Gastrocnemius medialis (tissue), 4 donors: ENCODE measurements around the gene SORCS1. TPM values are rescaled to one million over a fixed set of nuclear protein-coding genes. Genes with fewer than 3 reads are reported as not detected.

Experiments used
- ATAC-seq, 2 donors: fragments of 150-250 bp; one replicate each; pipeline ENCODE4 v1.9.1; 2016
- DNase-seq, 2 donors: peaks; one replicate each; pipeline ENCODE4 v3.0.0-alpha.2; 2019
- H3K27ac ChIP-seq, 4 donors: fragments of 200-600 bp; sonication (generic); 1 replicate in 1 of 4; 2 replicates in 3 of 4; pipeline ENCODE4 v1.5.1; 2016 to 2018; ENCODE audit warnings: mild to moderate bottlenecking in 2 of 4, moderate library complexity in 1 of 4
- H3K27me3 ChIP-seq, 3 donors: fragments of 200-600 bp; sonication (generic) in 2 of 3; 1 replicate in 1 of 3; 2 replicates in 2 of 3; pipeline versions ENCODE4 v1.5.1 to v1.6.0; 2016 to 2019; ENCODE audit warnings: mild to moderate bottlenecking in 1 of 3, moderate library complexity in 1 of 3
- H3K36me3 ChIP-seq, 2 donors: fragments of 200-600 bp; sonication (generic) in 1 of 2; one replicate each; pipeline ENCODE4 v1.5.1; 2017 to 2018
- H3K4me1 ChIP-seq, 2 donors: fragments of 200-600 bp; sonication (generic) in 1 of 2; one replicate each; pipeline ENCODE4 v1.5.1; 2016 to 2017; ENCODE audit warnings: mild to moderate bottlenecking in 2 of 2
- H3K4me3 ChIP-seq, 4 donors: fragments of 200-600 bp; sonication (generic) in 3 of 4; 1 replicate in 1 of 4; 2 replicates in 3 of 4; pipeline ENCODE4 v1.5.1; 2016 to 2019; ENCODE audit warnings: mild to moderate bottlenecking in 2 of 4
- H3K9me3 ChIP-seq, 3 donors: fragments of 200-600 bp; sonication (generic) in 2 of 3; 1 replicate in 1 of 3; 2 replicates in 2 of 3; pipeline ENCODE4 v1.5.1; 2016 to 2019
- CTCF ChIP-seq, 5 experiments: fragments of 450-650 bp in 3 of 5; fragments of 200-600 bp in 2 of 5; sonication (generic) in 2 of 5; IDR thresholded peaks in 4 of 5; conservative IDR thresholded peaks in 1 of 5; 1 replicate in 4 of 5; 2 replicates in 1 of 5; pipeline ENCODE4 v1.5.1; 2016 to 2019; ENCODE audit warnings: antibody characterized with exemption in 5 of 5, mild to moderate bottlenecking in 3 of 5, moderate library complexity in 3 of 5
- POLR2A ChIP-seq, 2 donors: fragments of 450-650 bp; IDR thresholded peaks; one replicate each; pipeline ENCODE4 v1.6.1; 2017; ENCODE audit warnings: antibody characterized with exemption in 2 of 2, mild to moderate bottlenecking in 2 of 2, moderate library complexity in 2 of 2
- in situ Hi-C, 4 donors: fragments of 200-750 bp; cut with MboI; loops; one replicate each; pipeline versions ENCODE4 v1.15.0 to v1.8.0; 2017; ENCODE audit warnings: low sequenced_read_pairs in 4 of 4
- intact Hi-C: fragments of 100-400 bp; cut with DNase I; formaldehyde crosslinking; loops from one replicate; pipeline ENCODE4 v1.15.1; 2023; ENCODE audit warnings: low total_unique reads
- total RNA-seq, 4 donors: library from RNA; depleted of rRNA; stranded (reverse); fragments of >200 nt; gene quantifications; one replicate each; pipeline versions ENCODE4 v1.1.0 to v1.2.3, GENCODE V29; 2016

Gene SORCS1
- total RNA-seq, 4 donors from 2014 or later: 0.02 to 0.36 (median 0.24) TPM; not detected in 1

GRCh38 chr10:106557053-106557452 lies 607.5 kb downstream of the SORCS1 start:
- no peaks in the 10 kb centered on the region for H3K27me3 ChIP-seq
- TF ChIP-seq CTCF (IDR thresholded peaks at IDR 0.05 in 4 of 5, conservative IDR thresholded peaks at IDR 0.05 in 1 of 5): no peak
- TF ChIP-seq POLR2A (IDR thresholded peaks at IDR 0.05): no peak
- H3K4me3 ChIP-seq: no peak overlapping the region
- in situ Hi-C loops: no loop called here
- H3K36me3 ChIP-seq: no peaks in the 10 kb centered on the region
- no peaks in the 10 kb centered on the region for H3K4me1 ChIP-seq
- H3K27ac ChIP-seq: no peak overlapping the region
- intact Hi-C loops: no loop called here
- no peaks in the 10 kb centered on the region for H3K9me3 ChIP-seq
- ATAC-seq: no peak
- no peak for DNase-seq

DNA sequence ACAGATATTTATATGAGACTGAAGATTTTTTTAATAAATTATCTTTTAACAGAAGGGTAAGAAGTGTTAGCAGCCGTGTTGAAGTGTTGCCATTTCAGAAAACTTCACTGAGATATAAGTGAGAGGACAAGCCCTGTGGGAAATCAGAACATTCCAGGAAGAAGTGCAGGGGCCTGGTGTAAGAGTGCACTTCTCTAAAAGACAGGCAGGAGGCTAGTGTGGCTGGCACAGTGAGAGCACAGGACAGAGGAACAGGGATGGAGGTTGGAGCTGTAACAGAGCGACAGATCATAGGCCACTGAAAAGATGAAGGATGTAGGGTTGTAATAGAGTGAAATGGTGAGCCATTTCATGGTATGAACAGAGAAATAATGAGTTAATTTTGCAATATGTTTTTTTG lies 608.9 kb downstream of the SORCS1 start:
- in situ Hi-C loops (no loop called here), intact Hi-C loops (no loop called here)
- DNase-seq: no peak

GRCh38 chr10:106551501-106552062 lies 612.9 kb downstream of the SORCS1 start:
- intact Hi-C loops (no loop called here), in situ Hi-C loops (no loop called here)
- H3K36me3 ChIP-seq: no peaks in the 10 kb centered on the region
- no peak overlapping the region for H3K4me3 ChIP-seq
- no peaks in the 10 kb centered on the region for H3K4me1 ChIP-seq
- TF ChIP-seq CTCF (IDR thresholded peaks at IDR 0.05 in 4 of 5, conservative IDR thresholded peaks at IDR 0.05 in 1 of 5) (no peak), POLR2A (IDR thresholded peaks at IDR 0.05) (no peak)
- ATAC-seq: no peak
- DNase-seq: no peak
- no peaks in the 10 kb centered on the region for H3K9me3 ChIP-seq
- no peaks in the 10 kb centered on the region for H3K27me3 ChIP-seq
- H3K27ac ChIP-seq: no peak overlapping the region

More for the DNA sequence above, 608.9 kb downstream of the SORCS1 start:
- no peak for ATAC-seq
- Histone ChIP-seq H3K4me3 (no peak overlapping the region), H3K27me3 (no peaks in the 10 kb centered on the region), H3K36me3 (no peaks in the 10 kb centered on the region), H3K9me3 (no peaks in the 10 kb centered on the region), H3K27ac (no peak overlapping the region), H3K4me1 (no peaks in the 10 kb centered on the region)
- no peak for TF ChIP-seq POLR2A (IDR thresholded peaks at IDR 0.05)
- TF ChIP-seq CTCF (IDR thresholded peaks at IDR 0.05 in 4 of 5, conservative IDR thresholded peaks at IDR 0.05 in 1 of 5): no peak

DNA sequence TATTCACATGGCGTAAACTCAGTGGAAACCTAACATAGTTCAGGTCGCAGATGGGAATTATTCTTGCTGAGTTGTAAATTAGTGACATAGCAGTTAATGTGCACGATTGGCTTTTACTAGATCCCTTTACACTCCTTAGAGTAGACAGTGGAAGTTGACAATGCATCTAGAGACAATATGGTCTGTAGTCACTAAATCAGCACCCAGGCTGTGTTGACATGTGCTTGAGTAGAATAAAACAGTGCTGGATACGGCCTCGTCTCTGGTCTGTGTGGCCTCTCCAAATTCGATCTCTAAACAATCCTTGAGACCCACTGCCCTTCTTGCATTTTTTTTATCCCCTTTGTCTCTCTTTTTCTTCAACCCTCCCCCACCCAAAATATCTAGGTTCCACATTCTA lies 615.7 kb downstream of the SORCS1 start:
- Histone ChIP-seq H3K9me3 (no peaks in the 10 kb centered on the region), H3K36me3 (no peaks in the 10 kb centered on the region), H3K4me1 (no peaks in the 10 kb centered on the region), H3K27ac (no peak overlapping the region), H3K27me3 (no peaks in the 10 kb centered on the region), H3K4me3 (no peak overlapping the region)
- DNase-seq: no peak
- in situ Hi-C loops: no loop called here
- intact Hi-C loops: no loop called here
- TF ChIP-seq CTCF (IDR thresholded peaks at IDR 0.05 in 4 of 5, conservative IDR thresholded peaks at IDR 0.05 in 1 of 5): no peak
- no peak for TF ChIP-seq POLR2A (IDR thresholded peaks at IDR 0.05)
- no peak for ATAC-seq

DNA sequence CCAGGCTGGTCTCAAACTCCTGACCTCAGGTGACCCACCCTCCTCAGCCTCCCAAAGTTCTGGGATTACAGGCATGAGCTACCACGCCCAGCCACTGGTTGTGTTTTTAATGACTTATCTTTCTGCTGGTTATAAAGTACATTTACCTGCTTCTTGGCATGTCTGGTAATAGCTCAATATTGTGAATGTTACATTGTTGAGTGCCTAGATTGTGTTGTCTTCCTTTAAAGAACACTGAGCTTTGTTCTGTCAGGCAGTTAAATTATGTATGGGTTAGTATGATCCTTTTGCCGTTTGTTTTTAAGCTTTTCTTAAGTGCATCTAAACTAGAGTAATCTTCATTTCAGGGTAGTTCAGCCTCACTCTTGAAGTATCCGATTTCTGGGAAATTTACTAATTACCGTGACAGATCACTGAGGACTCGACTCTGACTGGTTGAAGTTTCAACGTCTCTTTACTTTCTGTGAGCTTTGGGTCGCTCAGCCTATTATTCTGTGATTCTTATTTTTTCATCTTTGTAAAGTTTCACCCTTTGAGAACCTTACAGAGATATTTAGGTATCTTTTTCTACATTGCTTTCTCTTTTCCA lies 617.4 kb downstream of the SORCS1 start:
- DNase-seq: no peak
- Histone ChIP-seq H3K36me3 (no peaks in the 10 kb centered on the region), H3K4me1 (no peaks in the 10 kb centered on the region), H3K27ac (no peak overlapping the region), H3K4me3 (no peak overlapping the region), H3K9me3 (no peaks in the 10 kb centered on the region), H3K27me3 (no peaks in the 10 kb centered on the region)
- in situ Hi-C loops: no loop called here
- intact Hi-C loops: no loop called here
- no peak for TF ChIP-seq POLR2A (IDR thresholded peaks at IDR 0.05)
- TF ChIP-seq CTCF (IDR thresholded peaks at IDR 0.05 in 4 of 5, conservative IDR thresholded peaks at IDR 0.05 in 1 of 5): no peak
- ATAC-seq: no peak
